GM21515 (cell line): Measurements from ENCODE around the gene CHD2.

ENCODE experiments used
- ATAC-seq: cut with Tn5 transposase; IDR thresholded peaks from one replicate; pipeline ENCODE4 v1.9.1; 2021; ENCODE audit not compliant: unreplicated experiment

CHD2 gene

DNA sequence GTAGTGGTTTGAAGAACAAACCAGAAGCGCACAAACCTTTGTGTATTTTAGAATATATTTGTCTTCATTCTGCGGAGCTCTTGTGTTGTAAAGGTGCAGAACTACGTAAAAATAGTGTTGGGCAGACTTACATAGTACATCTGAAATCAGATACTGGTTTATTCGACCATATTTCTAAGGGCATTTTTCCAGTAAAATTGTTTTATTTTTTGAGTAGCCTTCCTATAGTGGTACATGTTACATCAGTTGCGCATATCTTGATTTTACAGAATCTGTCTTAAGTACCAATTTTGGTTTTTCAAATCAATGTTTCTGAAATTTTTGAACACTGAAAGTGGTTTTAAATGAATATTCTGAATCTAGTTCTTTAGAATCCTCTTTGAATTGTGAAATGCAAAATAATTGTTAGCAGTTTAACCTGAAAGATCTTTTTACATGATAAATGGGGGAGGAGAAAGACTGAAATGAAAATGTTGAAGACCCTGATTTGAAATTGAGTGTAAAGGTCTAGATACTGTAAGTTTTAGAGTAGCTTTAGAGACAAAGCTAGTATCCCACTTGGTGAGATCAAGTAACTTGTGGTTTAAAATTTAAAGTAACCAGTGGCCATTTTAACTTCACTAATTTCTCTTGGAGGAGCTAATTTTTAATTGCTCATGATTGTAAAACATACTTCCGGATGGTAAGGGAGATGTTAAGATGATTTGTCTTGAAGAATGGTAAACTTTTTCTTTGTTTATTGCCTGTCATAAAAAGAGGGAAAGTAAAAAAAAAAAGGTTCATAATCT lies 15.5 kb upstream of the CHD2 start:
- no peak for ATAC-seq

DNA sequence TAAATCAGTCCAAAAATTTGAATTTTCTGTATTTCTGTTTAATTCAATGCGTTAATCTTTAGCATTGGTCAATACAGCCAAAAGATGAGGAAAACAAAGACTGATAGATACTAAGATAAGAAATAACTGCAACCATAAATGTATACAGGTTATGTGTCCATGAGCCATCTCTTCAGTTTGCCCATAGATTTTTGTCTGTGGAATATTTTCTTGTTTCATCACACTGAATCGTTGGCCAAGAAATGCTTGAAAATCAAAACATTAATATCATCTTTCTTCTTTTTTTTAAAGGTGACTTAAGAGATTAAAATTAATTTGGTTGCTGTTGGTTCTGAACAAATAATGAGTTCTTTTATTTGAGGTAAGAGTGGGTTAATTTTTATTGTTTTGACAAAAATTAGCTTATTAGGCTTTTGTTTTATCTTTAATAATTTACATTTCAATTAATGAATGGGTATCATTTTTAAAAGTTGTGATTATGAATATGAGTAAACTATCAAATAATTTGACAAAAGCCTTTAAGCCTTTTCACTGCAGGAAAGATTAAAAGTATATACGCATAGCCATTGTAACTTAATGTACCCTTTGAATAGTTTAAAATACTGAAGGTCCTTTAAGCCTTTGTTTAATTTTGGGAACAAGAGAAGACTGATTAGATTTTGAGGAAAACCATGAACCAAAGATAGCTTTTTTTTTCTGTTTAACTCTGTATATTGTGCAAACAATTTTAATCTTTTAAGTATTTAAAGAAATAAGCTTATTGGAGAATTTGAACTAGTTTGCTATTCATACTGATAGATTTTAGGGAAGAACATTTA lies 14.7 kb upstream of the CHD2 start:
- ATAC-seq: no peak

- ATAC-seq: no peak
Observed at GRCh38 chr15:92886042-92886537, 14.0 kb upstream of the CHD2 start.

DNA sequence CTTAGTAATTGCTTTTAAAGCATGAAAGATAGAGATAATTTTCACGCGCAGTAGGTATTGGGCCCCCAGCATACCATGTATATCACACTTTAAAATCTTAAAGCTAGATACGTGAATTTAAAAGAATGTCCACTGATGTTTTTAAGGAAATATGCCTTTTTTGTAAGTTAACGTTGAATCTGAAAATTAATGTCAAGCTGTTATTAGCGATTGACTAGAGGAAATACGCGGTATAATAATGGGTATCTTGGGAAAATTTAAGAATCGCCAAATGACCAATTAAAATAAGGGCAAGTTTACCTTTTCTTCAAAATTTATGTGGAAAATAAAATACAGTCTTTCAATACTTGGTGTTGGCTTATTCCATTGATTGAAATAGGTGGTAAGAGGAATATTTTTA lies 13.3 kb upstream of the CHD2 start:
- ATAC-seq: no peak

DNA sequence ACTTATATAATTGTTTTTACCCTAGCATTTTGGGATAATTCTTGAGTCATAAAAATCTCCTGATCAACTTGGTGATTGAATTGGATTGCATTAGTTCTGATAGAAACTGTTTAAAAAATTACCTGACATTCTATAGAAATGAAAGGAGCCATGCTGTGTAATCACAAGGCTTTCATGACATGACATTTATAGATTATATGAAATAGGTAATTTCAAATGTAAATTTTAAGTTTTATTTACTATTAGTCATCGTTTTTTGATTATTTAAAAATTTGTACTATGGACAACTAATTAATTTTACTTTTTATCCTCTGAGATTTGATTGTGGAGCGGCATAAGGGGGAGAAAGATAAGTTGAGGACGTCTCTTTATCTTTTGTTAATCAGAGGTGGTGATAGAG lies 12.3 kb upstream of the CHD2 start:
- ATAC-seq: no peak

DNA sequence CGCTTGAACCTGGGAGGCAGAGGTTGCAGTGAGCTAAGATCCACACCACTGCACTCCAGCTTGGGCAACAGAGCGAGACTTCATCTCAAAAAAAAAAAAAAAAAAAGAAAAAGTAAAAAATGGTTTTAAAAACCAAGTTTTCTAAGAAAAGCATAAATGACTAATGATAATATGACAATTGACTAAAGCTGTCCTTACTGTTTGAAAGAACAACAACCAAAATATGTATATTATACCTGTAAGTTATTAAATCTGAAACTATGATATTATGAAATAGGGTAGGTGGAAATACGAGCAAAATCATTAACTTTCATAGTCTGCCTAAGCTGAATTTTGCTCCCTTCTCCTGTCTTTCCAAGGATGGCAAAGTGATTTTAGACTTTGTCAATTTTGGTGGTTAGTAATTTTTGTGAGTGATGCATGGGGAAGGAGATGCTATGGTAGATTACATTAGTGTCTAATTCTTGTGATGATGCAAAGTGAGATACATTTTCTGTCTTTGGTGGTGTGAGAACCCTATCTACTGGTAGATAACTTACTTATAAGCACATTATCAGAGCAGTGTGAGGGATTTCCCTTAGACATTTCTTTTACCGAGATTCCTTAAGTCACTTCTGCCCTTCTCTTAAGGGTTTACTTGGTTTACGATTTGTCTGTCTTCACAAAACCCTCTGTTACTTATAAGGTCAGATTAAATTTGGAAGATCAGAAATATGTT lies 10.6 kb upstream of the CHD2 start:
- ATAC-seq: no peak

GRCh38 chr15:92891533-92892200 lies 8.5 kb upstream of the CHD2 start:
- no peak for ATAC-seq

DNA sequence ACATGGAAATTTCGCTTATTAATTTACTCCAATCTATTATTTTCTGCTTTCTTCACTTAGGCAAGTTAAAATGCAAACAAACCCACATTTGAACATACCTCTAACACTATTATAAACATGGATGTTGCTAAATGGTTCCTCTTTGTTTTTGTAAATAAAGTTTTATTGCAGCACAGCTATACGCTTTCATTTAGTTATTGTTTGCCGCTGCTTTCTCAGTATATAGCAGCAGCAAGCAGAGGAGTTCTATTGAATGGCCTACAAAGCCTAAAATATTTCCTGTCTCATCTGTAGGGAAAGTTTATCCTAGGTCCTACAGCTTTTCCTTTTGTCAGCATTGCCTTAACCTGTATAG lies 7.9 kb upstream of the CHD2 start:
- ATAC-seq: no peak

DNA sequence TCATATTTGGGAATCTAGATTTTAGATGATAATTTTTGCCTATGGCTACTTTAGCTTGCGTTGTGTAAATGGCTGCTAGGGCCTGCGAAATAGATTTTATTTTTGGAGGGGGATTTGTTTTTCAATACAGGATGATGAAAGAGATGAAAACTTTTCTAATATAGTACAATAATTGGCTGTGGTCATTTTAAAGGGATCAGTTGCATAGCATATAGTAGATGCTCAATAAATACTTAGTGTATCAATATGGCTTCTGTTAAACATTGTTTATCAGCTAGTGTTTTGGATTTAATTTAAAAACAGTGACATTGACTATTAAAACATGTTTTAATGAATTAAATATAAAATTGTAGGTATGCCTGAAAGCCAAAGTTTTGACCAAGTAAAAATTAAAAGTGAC lies 6.9 kb upstream of the CHD2 start:
- ATAC-seq: no peak

DNA sequence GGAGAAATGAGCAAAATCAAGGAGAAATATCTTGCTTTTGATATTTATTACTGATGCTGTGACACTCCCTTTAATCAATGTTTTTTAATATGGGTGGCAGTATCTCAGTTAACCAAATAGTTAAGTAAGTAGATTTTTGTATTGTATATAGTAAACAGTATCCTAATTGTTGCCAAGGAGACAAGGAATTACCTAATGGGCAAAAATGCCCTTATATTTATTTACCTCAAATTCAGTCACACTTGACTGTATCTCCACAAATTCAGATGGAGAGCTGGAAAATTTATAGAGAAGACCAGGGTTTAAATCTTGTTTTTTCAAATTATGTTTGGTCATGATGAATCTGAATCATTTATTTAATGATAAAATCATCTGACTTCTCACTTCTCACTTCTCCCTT lies 3.6 kb upstream of the CHD2 start:
- no peak for ATAC-seq

GRCh38 chr15:92897620-92898019 lies 2.5 kb upstream of the CHD2 start:
- no peak for ATAC-seq

DNA sequence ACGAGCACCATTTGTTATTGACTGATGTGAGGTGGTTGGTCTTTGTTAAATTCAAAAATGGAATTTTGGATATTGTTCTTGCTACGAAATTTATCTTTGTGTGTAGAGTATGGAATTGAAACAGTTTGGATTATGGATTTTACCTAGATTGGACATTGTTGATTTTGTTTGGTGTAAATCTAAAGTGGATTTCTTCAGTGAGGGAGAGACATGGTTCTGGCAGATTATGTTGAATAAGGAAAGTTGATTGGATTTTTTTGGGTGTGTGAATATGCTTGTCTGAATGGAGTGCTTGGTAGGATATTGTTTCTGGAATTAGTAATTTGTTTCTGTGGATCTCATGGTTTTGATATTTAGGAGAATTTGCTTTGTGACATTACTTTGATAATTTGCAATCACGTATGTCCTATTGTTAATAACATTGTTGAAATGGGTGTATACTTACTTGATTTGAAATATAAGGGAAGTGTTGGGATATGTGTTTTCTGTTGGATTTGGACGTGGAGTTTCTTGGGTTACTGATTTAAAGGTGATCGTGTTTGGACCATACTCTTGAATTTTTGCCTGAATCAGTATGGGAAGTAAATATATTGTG lies 1.0 kb upstream of the CHD2 start:
- ATAC-seq: no peak

- ATAC-seq: no peak
Observed at GRCh38 chr15:92899601-92899947, 550 bp upstream of the CHD2 start.

GRCh38 chr15:92900731-92901071 lies 577 bp downstream of the CHD2 start:
- ATAC-seq: no peak

DNA sequence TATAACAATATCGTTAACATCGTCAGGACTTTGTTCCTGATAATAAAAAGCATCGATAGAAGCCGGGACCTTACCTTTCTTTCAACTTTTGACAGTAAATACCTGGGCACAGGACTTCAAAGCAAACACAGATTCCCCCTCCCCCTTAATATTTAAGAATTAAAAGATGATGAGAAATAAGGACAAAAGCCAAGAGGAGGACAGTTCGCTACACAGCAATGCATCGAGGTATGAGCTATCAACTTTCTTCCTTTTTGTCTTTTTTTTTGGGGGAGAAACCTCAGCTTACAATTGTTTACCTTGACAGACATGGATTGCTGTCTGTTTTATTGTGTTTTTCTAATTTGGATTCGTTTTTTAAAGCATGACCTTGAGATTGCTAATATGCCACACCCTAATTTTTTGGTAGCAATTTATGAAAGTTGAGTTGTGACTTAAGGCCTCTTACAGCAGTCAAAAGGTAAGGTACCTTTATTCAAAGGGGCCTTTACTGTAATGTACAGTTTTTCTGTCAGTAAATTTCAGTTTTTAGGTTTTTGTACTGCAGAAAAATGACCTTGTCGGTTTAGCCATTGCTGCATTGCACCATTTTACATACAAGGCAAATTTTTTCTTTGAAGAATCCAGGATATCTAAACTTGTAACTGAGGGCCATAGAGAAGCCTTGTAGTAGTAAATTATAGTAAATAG lies 1.1 kb downstream of the CHD2 start:
- no peak for ATAC-seq

- ATAC-seq: no peak
Observed at GRCh38 chr15:92901995-92902394, 1.9 kb downstream of the CHD2 start.

DNA sequence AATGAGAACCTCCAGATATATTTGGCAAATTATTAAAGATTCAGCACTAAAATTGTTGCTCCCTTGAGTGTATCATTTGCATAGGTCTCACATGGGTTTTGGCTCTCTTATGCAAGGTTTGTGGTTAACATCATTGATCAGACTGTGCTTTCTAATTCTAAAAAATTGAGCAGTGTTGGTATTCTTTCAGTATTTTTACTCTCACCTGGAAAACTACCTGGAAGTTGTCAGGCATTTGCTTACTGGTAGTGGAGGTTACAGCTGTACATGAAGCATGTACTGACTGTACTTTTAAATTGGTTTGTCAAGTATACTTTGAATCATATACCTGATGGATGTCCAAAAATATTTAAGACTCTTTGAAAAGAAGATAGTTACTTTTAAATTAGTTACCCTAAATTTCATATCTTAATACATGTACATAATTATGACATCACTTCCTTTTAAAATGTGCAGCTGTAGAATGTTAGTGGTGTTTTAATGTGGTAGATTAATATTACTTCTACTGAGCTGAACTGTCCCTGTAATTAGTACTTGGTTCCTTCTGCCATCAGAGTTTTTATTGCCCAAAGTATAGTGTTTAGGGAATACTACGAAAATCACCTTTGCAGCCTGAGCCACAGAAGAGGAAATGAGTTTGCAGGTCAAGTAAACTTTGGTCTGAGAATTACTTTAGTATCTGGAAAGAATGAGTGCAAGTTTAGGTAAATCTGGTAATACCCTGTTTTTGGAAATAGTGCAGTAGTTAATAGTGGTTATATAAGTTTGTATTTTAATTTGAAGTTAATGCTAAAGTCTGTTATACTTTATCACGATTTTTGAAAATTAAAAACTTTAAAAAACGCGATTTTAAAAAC lies 2.8 kb downstream of the CHD2 start:
- no peak for ATAC-seq

- no peak for ATAC-seq
Observed at GRCh38 chr15:92903631-92903965, 3.5 kb downstream of the CHD2 start.

- peak; percentile 81 for ATAC-seq
Observed at GRCh38 chr15:92903966-92904721, 4.0 kb downstream of the CHD2 start.
